GM21737 (cell line): ENCODE measurements around the gene GAREM1.

Experiments used
- ATAC-seq: cut with Tn5 transposase; IDR thresholded peaks from one replicate; pipeline ENCODE4 v1.9.1; 2021; ENCODE audit warnings: mild to moderate bottlenecking, moderate library complexity; ENCODE audit not compliant: unreplicated experiment

Gene GAREM1

GRCh38 chr18:32459361-32460101 is 11.2 kb downstream of the GAREM1 start:
- no peak for ATAC-seq

- ATAC-seq = no peak
Measured at GRCh38 chr18:32455361-32455760, 15.3 kb downstream of the GAREM1 start.

GRCh38 chr18:32454593-32454992 is 16.1 kb downstream of the GAREM1 start:
- no peak for ATAC-seq

GRCh38 chr18:32450874-32451273 is 19.8 kb downstream of the GAREM1 start:
- no peak for ATAC-seq

GRCh38 chr18:32450026-32450691 is 20.5 kb downstream of the GAREM1 start:
- ATAC-seq = no peak

GRCh38 chr18:32446780-32447179 is 23.9 kb downstream of the GAREM1 start:
- no peak for ATAC-seq

- ATAC-seq = no peak
Measured at GRCh38 chr18:32445846-32446245, 24.8 kb downstream of the GAREM1 start.

- no peak for ATAC-seq
Measured at GRCh38 chr18:32443706-32444215, 26.9 kb downstream of the GAREM1 start.

- no peak for ATAC-seq
Measured at GRCh38 chr18:32443033-32443705, 27.5 kb downstream of the GAREM1 start.

GRCh38 chr18:32442575-32442974 is 28.1 kb downstream of the GAREM1 start:
- ATAC-seq = no peak

- ATAC-seq = no peak
Measured at GRCh38 chr18:32441533-32441932, 29.1 kb downstream of the GAREM1 start.

- no peak for ATAC-seq
Measured at GRCh38 chr18:32440518-32440917, 30.2 kb downstream of the GAREM1 start.

GRCh38 chr18:32439802-32440201 is 30.9 kb downstream of the GAREM1 start:
- no peak for ATAC-seq

- ATAC-seq = no peak
Measured at GRCh38 chr18:32439241-32439640, 31.4 kb downstream of the GAREM1 start.

- no peak for ATAC-seq
Measured at GRCh38 chr18:32438173-32438572, 32.5 kb downstream of the GAREM1 start.

GRCh38 chr18:32437100-32437834 is 33.4 kb downstream of the GAREM1 start:
- no peak for ATAC-seq

- no peak for ATAC-seq
Measured at GRCh38 chr18:32435631-32436500, 34.8 kb downstream of the GAREM1 start.

- no peak for ATAC-seq
Measured at GRCh38 chr18:32431753-32432152, 38.9 kb downstream of the GAREM1 start.

- no peak for ATAC-seq
Measured at GRCh38 chr18:32429402-32429801, 41.3 kb downstream of the GAREM1 start.
